Caki2 (cell line): ENCODE data around the gene CDC42BPG. TPM values are rescaled to one million over a fixed set of nuclear protein-coding genes. Genes with fewer than 3 reads are reported as not detected.

ENCODE experiments used
- DNase-seq: peaks from one replicate; pipeline ENCODE4 v3.0.0-alpha.2; 2015; ENCODE audit warnings: low read depth
- in situ Hi-C: cut with HindIII; loops from 2 replicates; pipeline ENCODE4 v1.10.0; 2016; ENCODE audit warnings: low sequenced_read_pairs, low pct_unique_long_range_greater_than_20kb, mixed read lengths
- total RNA-seq: library from RNA; depleted of rRNA; stranded (reverse); fragments of >200 nt; shearing (Covaris generic); gene quantifications from 2 replicates; pipeline ENCODE4 v1.2.3, GENCODE V29; 2014; ENCODE audit warnings: low replicate concordance

The CDC42BPG gene
- total RNA-seq, 1 experiment from 2014 or later: 1.1 TPM

- no peak for DNase-seq
- in situ Hi-C loops: no loop called here
These were observed 25.2 kb upstream of the CDC42BPG start for GRCh38 chr11:64869571-64870175.

GRCh38 chr11:64868904-64869570 is 24.6 kb upstream of the CDC42BPG start:
- no peak for DNase-seq

GRCh38 chr11:64867748-64868462 is 23.5 kb upstream of the CDC42BPG start:
- in situ Hi-C loops: no loop called here
- no peak for DNase-seq

More at GRCh38 chr11:64868904-64869570, 24.6 kb upstream of the CDC42BPG start:
- in situ Hi-C loops: no loop called here

GRCh38 chr11:64866173-64866491 is 21.7 kb upstream of the CDC42BPG start:
- no peak for DNase-seq
- in situ Hi-C loops: no loop called here

GRCh38 chr11:64865286-64866172 is 21.1 kb upstream of the CDC42BPG start:
- DNase-seq: no peak
- in situ Hi-C loops: no loop called here

- in situ Hi-C loops: no loop called here
These were observed 20.2 kb upstream of the CDC42BPG start for GRCh38 chr11:64864473-64865285.

GRCh38 chr11:64864135-64864472 is 19.7 kb upstream of the CDC42BPG start:
- in situ Hi-C loops: no loop called here
- DNase-seq: no peak

More at GRCh38 chr11:64864473-64865285, 20.2 kb upstream of the CDC42BPG start:
- no peak for DNase-seq

- in situ Hi-C loops: no loop called here
These were observed 19.1 kb upstream of the CDC42BPG start for GRCh38 chr11:64863391-64864060.

GRCh38 chr11:64862987-64863390 is 18.5 kb upstream of the CDC42BPG start:
- no peak for DNase-seq
- in situ Hi-C loops: no loop called here

More at GRCh38 chr11:64863391-64864060, 19.1 kb upstream of the CDC42BPG start:
- no peak for DNase-seq

GRCh38 chr11:64861227-64861975 is 16.9 kb upstream of the CDC42BPG start:
- DNase-seq: no peak
- in situ Hi-C loops: no loop called here

GRCh38 chr11:64859542-64860414 is 15.3 kb upstream of the CDC42BPG start:
- in situ Hi-C loops: no loop called here
- no peak for DNase-seq

GRCh38 chr11:64858467-64859263 is 14.2 kb upstream of the CDC42BPG start:
- no peak for DNase-seq
- in situ Hi-C loops: no loop called here

- in situ Hi-C loops: no loop called here
- no peak for DNase-seq
These were observed 13.0 kb upstream of the CDC42BPG start for GRCh38 chr11:64857485-64857884.

GRCh38 chr11:64856382-64857227 is 12.2 kb upstream of the CDC42BPG start:
- in situ Hi-C loops: no loop called here

More at GRCh38 chr11:64856382-64857227, 12.2 kb upstream of the CDC42BPG start:
- DNase-seq: peak; percentile 88
